Neutrophil (primary cell): ENCODE data around the gene BRMS1L.
"Not testable (repeated sequence)": the region's sequence is repeated elsewhere in the genome, so short reads cannot be mapped to it uniquely, and the experiment has no call there.

ENCODE experiments used
- H3K27ac ChIP-seq: fragments of 200-600 bp; sonication (generic); 2 replicates; pipeline ENCODE4 v1.5.1; 2016; ENCODE audit warnings: mild to moderate bottlenecking, moderate library complexity
- H3K27me3 ChIP-seq: fragments of 200-600 bp; sonication (generic); 2 replicates; pipeline ENCODE4 v1.6.0; 2016; ENCODE audit warnings: mild to moderate bottlenecking
- H3K36me3 ChIP-seq: fragments of 200-600 bp; sonication (generic); 2 replicates; pipeline ENCODE4 v1.5.1; 2017
- H3K4me1 ChIP-seq, 2 experiments: fragments of 200-600 bp in 1 of 2; sonication (generic) in 1 of 2; 1 replicate in 1 of 2; 2 replicates in 1 of 2; pipeline versions ENCODE4 v1.5.1 to v1.6.1; 2013 to 2016; ENCODE audit warnings: low read depth in 1 of 2, low read length in 1 of 2, mild to moderate bottlenecking in 1 of 2, moderate library complexity in 1 of 2; ENCODE audit not compliant: control insufficient read depth in 1 of 2, insufficient read depth in 1 of 2
- H3K4me3 ChIP-seq, 2 experiments: fragments of 200-600 bp in 1 of 2; sonication (generic) in 1 of 2; 1 replicate in 1 of 2; 2 replicates in 1 of 2; pipeline ENCODE4 v1.5.1; 2013 to 2016; ENCODE audit warnings: low read depth in 1 of 2, low read length in 1 of 2, mild to moderate bottlenecking in 1 of 2, moderate library complexity in 1 of 2
- H3K9me3 ChIP-seq: fragments of 200-600 bp; sonication (generic); 2 replicates; pipeline ENCODE4 v1.5.1; 2016
- CTCF ChIP-seq: fragments of 200-600 bp; sonication (generic); IDR thresholded peaks from 2 replicates; pipeline ENCODE4 v1.5.1; 2016; ENCODE audit warnings: antibody characterized with exemption

Gene BRMS1L

GRCh38 chr14:35819591-35820540, 6.3 kb upstream of the BRMS1L start:
- no peaks in the 10 kb centered on the region for H3K4me1 ChIP-seq
- H3K36me3 ChIP-seq, result no peaks in the 10 kb centered on the region
- no peaks in the 10 kb centered on the region for H3K9me3 ChIP-seq
- no peak overlapping the region for H3K27ac ChIP-seq
- no peak for TF ChIP-seq CTCF
- peaks cover 26% of the 10 kb centered on the region for H3K27me3 ChIP-seq
- H3K4me3 ChIP-seq, result no peak overlapping the region

GRCh38 chr14:35821564-35822411, 4.3 kb upstream of the BRMS1L start:
- Histone ChIP-seq H3K4me3 (no peak overlapping the region), H3K27ac (no peak overlapping the region), H3K27me3 (peaks cover 18% of the 10 kb centered on the region), H3K9me3 (no peaks in the 10 kb centered on the region), H3K36me3 (no peaks in the 10 kb centered on the region), H3K4me1 (peaks cover 8 to 9% of the 10 kb centered on the region in 2 experiments)
- TF ChIP-seq CTCF, result peak; percentile 54

DNA sequence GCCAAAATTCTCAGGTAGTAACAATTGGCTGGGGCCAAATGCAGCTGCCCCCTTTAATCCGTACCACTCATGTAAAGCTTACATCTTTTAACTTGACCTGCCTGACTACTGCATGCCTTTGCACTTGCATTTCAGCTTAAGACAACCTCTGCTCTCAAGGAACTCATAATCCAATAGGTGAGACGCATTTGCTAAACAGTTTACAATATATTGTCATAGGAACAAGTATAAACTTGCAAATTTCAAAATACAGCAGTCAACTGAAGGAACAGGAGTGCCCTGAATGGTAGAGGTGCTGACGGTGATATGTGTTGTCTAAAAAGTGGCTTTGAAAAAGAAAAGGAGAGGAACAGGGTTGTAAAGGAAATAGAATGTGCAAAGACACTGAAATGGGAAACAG, 3.6 kb upstream of the BRMS1L start:
- no peaks in the 10 kb centered on the region for H3K9me3 ChIP-seq
- no peak overlapping the region for H3K4me3 ChIP-seq
- H3K4me1 ChIP-seq, result peaks cover 11 to 14% of the 10 kb centered on the region in 2 experiments
- TF ChIP-seq CTCF, result no peak
- no peaks in the 10 kb centered on the region for H3K36me3 ChIP-seq
- H3K27ac ChIP-seq, result no peak overlapping the region
- peaks cover 20% of the 10 kb centered on the region for H3K27me3 ChIP-seq

- H3K4me3 ChIP-seq, H3K9me3 ChIP-seq, H3K27ac ChIP-seq, H3K36me3 ChIP-seq: not testable (repeated sequence)
- Histone ChIP-seq H3K27me3 (peaks cover 17% of the 10 kb centered on the region), H3K4me1 (peaks cover 11 to 14% of the 10 kb centered on the region in 2 experiments)
Measured at GRCh38 chr14:35824446-35825165, 1.5 kb upstream of the BRMS1L start.

DNA sequence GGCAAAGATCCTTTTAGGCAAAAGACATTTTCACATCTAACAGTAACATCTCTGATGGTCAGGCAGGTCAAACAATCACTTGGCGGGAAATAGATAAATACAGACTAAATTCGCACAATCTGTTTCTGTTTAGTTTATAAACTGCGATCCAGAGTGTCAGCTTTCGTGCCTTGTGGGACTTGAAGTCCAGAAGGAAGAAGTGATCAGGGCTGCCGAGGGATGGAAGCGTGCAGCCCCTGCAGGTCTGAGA, 245 bp upstream of the BRMS1L start:
- peak overlapping the region; percentile 64 for H3K27ac ChIP-seq
- H3K4me1 ChIP-seq, result peaks cover 11 to 14% of the 10 kb centered on the region in 2 experiments
- TF ChIP-seq CTCF, result no peak

More for the DNA sequence above, 245 bp upstream of the BRMS1L start:
- H3K36me3 ChIP-seq, result no peaks in the 10 kb centered on the region
- H3K9me3 ChIP-seq, result no peaks in the 10 kb centered on the region
- H3K27me3 ChIP-seq, result peaks cover 17% of the 10 kb centered on the region
- H3K4me3 ChIP-seq, result peak overlapping the region; percentile 92 to 97
